Subcutaneous adipose tissue (tissue), 4 donors: ENCODE data around the gene KCNC3. TPM values are rescaled to one million over a fixed set of nuclear protein-coding genes. Genes with fewer than 3 reads are reported as not detected.

Experiments
- CTCF ChIP-seq: fragments of 450-650 bp; IDR thresholded peaks from one replicate; pipeline ENCODE4 v1.5.1; 2016; ENCODE audit warnings: low read depth, mild to moderate bottlenecking, control low read depth, antibody characterized with exemption, moderate library complexity
- total RNA-seq, 4 donors: library from RNA; depleted of rRNA; stranded (reverse); fragments of >200 nt; gene quantifications; one replicate each; pipeline ENCODE4 v1.1.0, GENCODE V29; 2016

The KCNC3 gene
- total RNA-seq, 4 donors from 2014 or later = 0.16 to 0.75 (median 0.28) TPM

GRCh38 chr19:50264483-50265186 is 64.5 kb downstream of the KCNC3 start:
- no peak for TF ChIP-seq CTCF

- no peak for TF ChIP-seq CTCF
Observed at GRCh38 chr19:50263176-50263575, 66.0 kb downstream of the KCNC3 start.

Other genes with a start within 250 kb of the KCNC3 start
- gene IZUMO2, start 166.1 kb downstream of the KCNC3 start, total RNA-seq = not detected
- gene MYH14, start 125.8 kb downstream of the KCNC3 start, total RNA-seq = 10 to 100 TPM in 2 of 4 donors, 1 to 10 TPM in 2; 8.3 to 82.1 (median 12.4) TPM
- 1 to 10 TPM in 1 of 4 donors, under 1 TPM in 2, not detected in 1; 0.66 to 1.3 (median 0.85) TPM for gene NAPSA, start 36.3 kb upstream of the KCNC3 start, total RNA-seq
- gene NR1H2, start 47.1 kb upstream of the KCNC3 start, total RNA-seq = 10 to 100 TPM; 39.9 to 95.9 (median 75.3) TPM
- gene POLD1, start 55.0 kb upstream of the KCNC3 start, total RNA-seq = 10 to 100 TPM in 3 of 4 donors, 1 to 10 TPM in 1; 4.1 to 15.6 (median 10.9) TPM
- not detected for gene SPIB, start 89.6 kb upstream of the KCNC3 start, total RNA-seq
- not detected for gene MYBPC2, start 103.5 kb upstream of the KCNC3 start, total RNA-seq
- gene EMC10, start 147.1 kb upstream of the KCNC3 start, total RNA-seq = 10 to 100 TPM; 10.9 to 63.4 (median 47.2) TPM
- gene GARIN5A, start 147.5 kb upstream of the KCNC3 start, total RNA-seq = not detected
- gene JOSD2, start 181.8 kb upstream of the KCNC3 start, total RNA-seq = 10 to 100 TPM in 3 of 4 donors, 1 to 10 TPM in 1; 6.8 to 36.5 (median 27.1) TPM
- not detected for gene ASPDH, start 184.5 kb upstream of the KCNC3 start, total RNA-seq
- under 1 TPM in 3 of 4 donors, not detected in 1; 0.19 to 0.34 (median 0.22) TPM for gene LRRC4B, start 239.1 kb upstream of the KCNC3 start, total RNA-seq